HG02852 (cell line): Measurements from ENCODE around the gene AARS1.
"Not testable (repeated sequence)": the region's sequence is repeated elsewhere in the genome, so short reads cannot be mapped to it uniquely, and the experiment has no call there.

ENCODE experiments used
- ATAC-seq: cut with Tn5 transposase; IDR thresholded peaks from one replicate; pipeline ENCODE4 v1.9.1; 2021; ENCODE audit warnings: mild to moderate bottlenecking, moderate library complexity; ENCODE audit not compliant: unreplicated experiment

Gene AARS1

DNA sequence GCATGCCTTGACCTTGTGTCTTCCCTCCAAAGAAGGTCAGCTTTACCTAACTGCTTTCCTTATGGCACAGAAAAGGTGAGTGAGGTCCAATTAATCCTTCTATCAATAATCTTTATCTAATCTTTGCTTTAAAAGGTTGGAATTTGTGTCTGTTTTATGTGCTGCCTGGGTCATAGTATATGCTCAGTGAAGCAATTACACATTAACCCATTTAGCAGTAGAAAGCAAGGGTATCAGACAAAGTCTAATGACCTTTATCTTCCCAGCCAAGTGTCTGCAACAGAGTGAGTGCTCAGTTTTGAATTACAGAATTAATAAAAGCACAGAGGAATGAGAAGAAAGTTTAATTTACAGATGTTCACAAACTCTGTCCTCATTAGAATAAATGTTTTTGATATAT is 63.3 kb downstream of the AARS1 start:
- ATAC-seq, result not testable (repeated sequence)

- not testable (repeated sequence) for ATAC-seq
These were observed 63.9 kb downstream of the AARS1 start for GRCh38 chr16:70225430-70225829.

GRCh38 chr16:70224645-70225044 is 64.7 kb downstream of the AARS1 start:
- not testable (repeated sequence) for ATAC-seq

DNA sequence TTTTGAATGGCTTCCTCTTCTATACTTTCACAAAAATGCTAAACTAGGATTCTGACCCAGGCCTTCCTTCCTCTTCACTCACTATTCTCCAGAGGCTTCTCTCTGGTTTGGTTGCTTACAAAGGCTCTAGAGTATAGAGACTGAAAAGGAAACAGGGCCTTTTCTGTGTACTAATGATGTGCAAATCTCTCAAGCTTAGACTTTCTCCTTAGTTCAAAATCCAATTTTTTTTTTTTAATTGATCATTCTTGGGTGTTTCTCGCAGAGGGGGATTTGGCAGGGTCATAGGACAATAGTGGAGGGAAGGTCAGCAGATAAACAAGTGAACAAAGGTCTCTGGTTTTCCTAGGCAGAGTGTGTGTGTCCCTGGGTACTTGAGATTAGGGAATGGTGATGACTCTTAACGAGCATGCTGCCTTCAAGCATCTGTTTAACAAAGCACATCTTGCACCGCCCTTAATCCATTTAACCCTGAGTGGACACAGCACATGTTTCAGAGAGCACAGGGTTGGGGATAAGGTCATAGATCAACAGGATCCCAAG is 65.3 kb downstream of the AARS1 start:
- not testable (repeated sequence) for ATAC-seq

DNA sequence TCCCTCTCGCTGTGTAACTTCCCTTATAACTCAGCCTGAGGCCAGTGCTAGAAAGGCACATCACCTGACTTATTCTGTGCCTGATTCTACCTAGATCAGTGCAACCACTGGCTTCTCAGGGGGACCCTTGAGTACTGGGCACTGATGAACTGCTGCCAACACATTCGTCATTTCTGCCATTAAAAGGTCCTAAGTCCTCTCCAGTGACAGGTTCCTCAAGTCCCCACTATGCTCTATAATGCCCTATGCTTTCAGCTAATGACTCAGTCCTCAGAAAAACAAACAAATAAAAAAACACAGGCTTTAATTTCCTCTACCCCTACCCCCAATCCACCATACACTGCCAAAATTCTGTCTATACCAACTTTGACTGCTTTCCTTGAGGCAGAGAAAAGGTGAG is 66.1 kb downstream of the AARS1 start:
- ATAC-seq, result not testable (repeated sequence)

- ATAC-seq, result not testable (repeated sequence)
These were observed 66.7 kb downstream of the AARS1 start for GRCh38 chr16:70222574-70222973.

- ATAC-seq, result not testable (repeated sequence)
These were observed 70.7 kb downstream of the AARS1 start for GRCh38 chr16:70218586-70218985.

- ATAC-seq, result not testable (repeated sequence)
These were observed 82.9 kb downstream of the AARS1 start for GRCh38 chr16:70206382-70206781.

DNA sequence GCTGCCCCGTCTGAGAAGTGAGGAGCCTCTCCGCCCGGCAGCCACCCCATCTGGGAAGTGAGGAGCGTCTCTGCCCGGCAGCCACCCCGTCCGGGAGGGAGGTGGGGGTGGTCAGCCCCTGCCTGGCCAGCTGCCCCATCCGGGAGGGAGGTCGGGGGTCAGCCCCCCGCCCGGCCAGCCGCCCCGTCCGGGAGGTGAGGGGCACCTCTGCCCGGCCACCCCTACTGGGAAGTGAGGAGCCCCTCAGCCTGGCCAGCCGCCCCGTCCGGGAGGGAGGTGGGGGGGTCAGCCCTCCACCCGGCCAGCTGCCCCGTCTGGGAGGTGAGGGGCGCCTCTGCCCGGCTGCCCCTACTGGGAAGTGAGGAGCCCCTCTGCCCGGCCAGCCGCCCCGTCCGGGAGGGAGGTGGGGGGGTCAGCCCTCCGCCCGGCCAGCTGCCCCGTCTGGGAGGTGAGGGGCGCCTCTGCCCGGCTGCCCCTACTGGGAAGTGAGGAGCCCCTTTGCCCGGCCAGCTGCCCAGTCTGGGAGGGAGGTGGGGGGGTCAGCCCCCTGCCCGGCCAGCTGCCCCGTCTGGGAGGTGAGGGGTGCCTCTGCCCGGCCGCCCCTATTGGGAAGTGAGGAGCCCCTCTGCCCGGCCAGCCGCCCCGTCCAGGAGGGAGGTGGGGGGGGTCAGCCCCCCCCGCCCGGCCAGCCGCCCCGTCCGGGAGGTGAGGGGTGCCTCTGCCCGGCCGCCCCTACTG is 84.5 kb downstream of the AARS1 start:
- not testable (repeated sequence) for ATAC-seq

DNA sequence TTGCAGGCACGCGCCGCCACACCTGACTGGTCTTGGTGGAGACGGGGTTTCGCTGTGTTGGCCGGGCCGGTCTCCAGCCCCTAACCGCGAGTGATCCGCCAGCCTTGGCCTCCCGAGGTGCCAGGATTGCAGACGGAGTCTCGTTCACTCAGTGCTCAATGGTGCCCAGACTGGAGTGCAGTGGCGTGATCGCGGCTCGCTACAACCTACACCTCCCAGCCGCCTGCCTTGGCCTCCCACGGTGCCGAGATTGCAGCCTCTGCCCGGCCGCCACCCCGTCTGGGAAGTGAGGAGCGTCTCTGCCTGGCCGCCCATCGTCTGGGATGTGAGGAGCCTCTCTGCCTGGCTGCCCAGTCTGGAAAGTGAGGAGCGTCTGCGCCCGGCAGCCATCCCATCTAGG is 85.3 kb downstream of the AARS1 start:
- not testable (repeated sequence) for ATAC-seq

GRCh38 chr16:70203508-70203907 is 85.8 kb downstream of the AARS1 start:
- not testable (repeated sequence) for ATAC-seq
